ENCODE measurements around the gene LILRB2.

DNA sequence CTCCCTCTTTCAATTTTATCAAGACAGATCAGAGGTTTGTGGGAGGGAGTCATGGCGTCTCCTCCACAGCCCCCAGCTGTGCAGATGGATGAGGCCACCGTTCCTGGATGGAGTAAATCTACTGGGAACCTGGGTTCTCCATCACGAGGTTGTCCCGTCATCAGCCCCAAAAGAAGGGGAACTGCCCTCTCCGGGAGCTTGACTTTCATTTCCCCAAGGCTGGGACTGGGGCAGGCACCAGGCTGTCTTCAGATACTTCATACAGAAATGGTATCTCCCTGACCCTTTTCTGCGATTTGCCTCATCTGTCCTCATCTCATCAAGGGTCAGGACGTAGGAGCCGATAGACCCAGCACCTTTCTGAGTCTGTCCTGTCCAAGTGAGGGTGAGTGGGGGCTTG, 9.8 kb downstream of the LILRB2 start:
- no peak for TF ChIP-seq POLR2A (IDR thresholded peaks at IDR 0.05)
- TF ChIP-seq, protein P1, sequence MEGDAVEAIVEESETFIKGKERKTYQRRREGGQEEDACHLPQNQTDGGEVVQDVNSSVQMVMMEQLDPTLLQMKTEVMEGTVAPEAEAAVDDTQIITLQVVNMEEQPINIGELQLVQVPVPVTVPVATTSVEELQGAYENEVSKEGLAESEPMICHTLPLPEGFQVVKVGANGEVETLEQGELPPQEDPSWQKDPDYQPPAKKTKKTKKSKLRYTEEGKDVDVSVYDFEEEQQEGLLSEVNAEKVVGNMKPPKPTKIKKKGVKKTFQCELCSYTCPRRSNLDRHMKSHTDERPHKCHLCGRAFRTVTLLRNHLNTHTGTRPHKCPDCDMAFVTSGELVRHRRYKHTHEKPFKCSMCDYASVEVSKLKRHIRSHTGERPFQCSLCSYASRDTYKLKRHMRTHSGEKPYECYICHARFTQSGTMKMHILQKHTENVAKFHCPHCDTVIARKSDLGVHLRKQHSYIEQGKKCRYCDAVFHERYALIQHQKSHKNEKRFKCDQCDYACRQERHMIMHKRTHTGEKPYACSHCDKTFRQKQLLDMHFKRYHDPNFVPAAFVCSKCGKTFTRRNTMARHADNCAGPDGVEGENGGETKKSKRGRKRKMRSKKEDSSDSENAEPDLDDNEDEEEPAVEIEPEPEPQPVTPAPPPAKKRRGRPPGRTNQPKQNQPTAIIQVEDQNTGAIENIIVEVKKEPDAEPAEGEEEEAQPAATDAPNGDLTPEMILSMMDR (IDR thresholded peaks at IDR 0.05): no peak

Measured in gastroesophageal sphincter (tissue), 3 donors.